ENCODE results near the gene KIAA1671. TPM values are rescaled to one million over a fixed set of nuclear protein-coding genes. Genes with fewer than 3 reads are reported as not detected.

KIAA1671 gene
- polyA plus RNA-seq, 1 of the 3 experiments (the other 2 are of a cell fraction): 7.4 TPM

GRCh38 chr22:25183949-25184619 is 231.6 kb downstream of the KIAA1671 start:
- H3K27ac ChIP-seq (ENCODE audit: low read depth in 2 of 2, low read length in 1 of 2): no peak overlapping the region
- no peaks in the 10 kb centered on the region for H3K4me1 ChIP-seq (ENCODE audit: control insufficient read depth in 1 of 2, insufficient read depth in 2 of 2, low read depth in 1 of 2, low read length in 1 of 2)
- H3K9me3 ChIP-seq: 0 out of 2 replicates have a peak, but pooled peaks cover 5% of the 10 kb centered on the region
- CTCF ChIA-PET: interaction anchor here (1.1 to 6.6 kb wide), 3 partner anchors 18 to 588 kb away, joined by 3 to 41 read pairs (median 3); no protein-coding TSS in a partner anchor
- no peaks in the 10 kb centered on the region for H4K20me1 ChIP-seq (ENCODE audit: insufficient read depth)
- H3K36me3 ChIP-seq (replicated peaks in 1 of 2; ENCODE audit: control insufficient read depth in 1 of 2, insufficient read depth in 2 of 2, low read length in 1 of 2): peaks cover 12 to 26% of the 10 kb centered on the region in 2 experiments
- no peak overlapping the region for H3K4me2 ChIP-seq
- H3F3A ChIP-seq (replicated peaks; ENCODE audit: insufficient read depth): no peaks in the 10 kb centered on the region
- H3K9me2 ChIP-seq: no peaks in the 10 kb centered on the region
- H3K79me2 ChIP-seq (ENCODE audit: insufficient read depth): no peaks in the 10 kb centered on the region
- 81% methylated on average over 12 of the region's 12 CpGs for WGBS (ENCODE audit: low lambda C conversion rate)
- H3K9ac ChIP-seq: no peak overlapping the region
- no peak overlapping the region for H2AFZ ChIP-seq (ENCODE audit: low read depth)
- no peaks in the 10 kb centered on the region for H3K27me3 ChIP-seq (ENCODE audit: insufficient read depth)
- DNase-seq: no peak
- no peak for TF ChIP-seq FOXM1 (IDR thresholded peaks at IDR 0.05; ENCODE audit: low read depth)
- TF ChIP-seq JUND (IDR thresholded peaks at IDR 0.05): no peak
- no peak for TF ChIP-seq USF1 (IDR thresholded peaks at IDR 0.05; ENCODE audit: borderline replicate concordance, low read depth)
- no peak for TF ChIP-seq POLR2AphosphoS5 (IDR thresholded peaks at IDR 0.05; ENCODE audit: low read depth, low read length)
- TF ChIP-seq MAX (IDR thresholded peaks at IDR 0.05; ENCODE audit: low read depth): no peak
- TF ChIP-seq REST (IDR thresholded peaks at IDR 0.05; ENCODE audit: low read depth, low read length): no peak
- TF ChIP-seq NFIC (IDR thresholded peaks at IDR 0.05; ENCODE audit: borderline replicate concordance): no peak
- no peak for TF ChIP-seq TCF12 (IDR thresholded peaks at IDR 0.05)
- no peak for TF ChIP-seq TAF1 (IDR thresholded peaks at IDR 0.05; ENCODE audit: borderline replicate concordance, low read depth, low read length)
- no peak for TF ChIP-seq SIN3A (IDR thresholded peaks at IDR 0.05; ENCODE audit: borderline replicate concordance, low read depth, low read length)
- TF ChIP-seq SMC3 (IDR thresholded peaks at IDR 0.05; ENCODE audit: low read depth, low read length): no peak
- no peak for TF ChIP-seq TEAD4 (IDR thresholded peaks at IDR 0.05; ENCODE audit: borderline replicate concordance, insufficient read depth)
- no peak for TF ChIP-seq RFX5 (IDR thresholded peaks at IDR 0.05; ENCODE audit: low read length)
- no peak for TF ChIP-seq MXI1 (IDR thresholded peaks at IDR 0.05; ENCODE audit: low read depth, low read length)
- no peak overlapping the region for H3K4me3 ChIP-seq (ENCODE audit: low read depth in 2 of 2, low read length in 1 of 2)
- POLR2A ChIA-PET: no interaction called here
